Measurements from ENCODE around the gene SCARF2. TPM values are rescaled to one million over a fixed set of nuclear protein-coding genes. Genes with fewer than 3 reads are reported as not detected.
"Not testable (repeated sequence)": the region's sequence is repeated elsewhere in the genome, so short reads cannot be mapped to it uniquely, and the experiment has no call there.

SCARF2 gene
- total RNA-seq, 2 donors from 2014 or later = 3.1 to 3.6 TPM

DNA sequence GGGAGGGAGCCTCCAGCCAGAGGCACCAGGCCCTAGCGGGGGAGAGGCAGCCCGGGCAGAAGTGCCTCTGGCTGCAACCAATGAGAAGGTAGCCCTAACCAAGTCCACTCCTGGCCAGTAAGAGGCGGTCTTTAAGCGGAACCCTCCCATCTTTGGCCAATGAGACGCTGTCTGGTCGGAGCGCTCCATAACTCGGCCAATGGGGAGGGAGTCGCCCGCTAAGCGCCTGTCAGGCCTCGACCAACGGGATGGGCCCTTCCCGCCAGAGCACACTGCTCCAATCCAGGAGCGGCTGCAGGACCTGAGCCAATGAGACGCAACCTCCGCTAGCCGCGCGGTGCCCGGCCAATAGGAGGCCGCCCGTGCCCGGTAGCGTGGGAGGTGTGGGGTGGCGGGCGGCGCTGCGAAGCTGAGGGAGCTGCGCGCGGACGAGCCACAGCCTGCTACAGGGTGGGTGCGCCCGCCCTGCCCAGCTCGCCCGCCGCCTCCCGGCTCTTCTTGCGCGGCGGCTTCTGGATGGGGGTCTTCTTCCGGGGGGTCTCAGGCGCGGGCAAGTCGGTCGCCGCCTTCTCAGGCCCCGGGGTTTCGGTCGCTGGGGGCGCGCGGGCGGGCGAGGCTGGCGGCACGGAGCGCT, 12.6 kb downstream of the SCARF2 start:
- Mint-ChIP-seq H3K27me3 (peaks cover 11% of the 10 kb centered on the region), H3K27ac (no peak overlapping the region), H3K4me1 (peaks cover 10% of the 10 kb centered on the region), H3K36me3 (ENCODE audit: low read depth) (no peaks in the 10 kb centered on the region), H3K4me3 (peak overlapping the region; percentile 72)
- no peaks in the 10 kb centered on the region for H3K9me3 ChIP-seq (ENCODE audit: control insufficient read depth, low read length, poor library complexity, severe bottlenecking)
- no peak for DNase-seq
- ATAC-seq = peak; percentile 19

DNA sequence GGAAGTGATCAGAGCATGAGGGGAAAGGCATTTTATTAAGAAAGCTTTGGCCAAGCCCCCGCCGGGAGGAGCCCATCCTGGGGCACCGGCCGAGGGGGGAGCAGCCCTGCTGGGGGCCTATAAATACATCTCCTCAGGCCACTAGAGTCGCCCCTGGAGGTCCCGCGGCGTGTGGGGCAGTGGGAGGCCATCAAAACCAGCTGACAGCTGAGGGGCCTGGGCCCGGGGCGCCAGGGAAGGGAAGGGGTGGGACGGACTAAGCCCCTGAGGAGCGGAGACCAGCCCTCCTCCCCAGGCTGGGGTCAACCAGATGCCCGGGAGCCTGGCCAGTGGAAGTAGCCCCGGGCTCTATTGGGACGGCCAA, 13.1 kb downstream of the SCARF2 start:
- no peak for DNase-seq
- ATAC-seq = no peak
- no peak overlapping the region for H3K4me3 Mint-ChIP-seq

GRCh38 chr22:20423906-20424551, 13.6 kb downstream of the SCARF2 start:
- no peak overlapping the region for H3K27ac Mint-ChIP-seq
- H3K9me3 ChIP-seq (ENCODE audit: control insufficient read depth, low read length, poor library complexity, severe bottlenecking) = no peaks in the 10 kb centered on the region
- no peaks in the 10 kb centered on the region for H3K36me3 Mint-ChIP-seq (ENCODE audit: low read depth)
- no peak for DNase-seq
- H3K27me3 Mint-ChIP-seq = peaks cover 9% of the 10 kb centered on the region
- peaks cover 9% of the 10 kb centered on the region for H3K4me1 Mint-ChIP-seq
- no peak overlapping the region for H3K4me3 Mint-ChIP-seq
- ATAC-seq = no peak

More for the DNA sequence above, 13.1 kb downstream of the SCARF2 start:
- no peaks in the 10 kb centered on the region for H3K36me3 Mint-ChIP-seq (ENCODE audit: low read depth)
- no peak overlapping the region for H3K27ac Mint-ChIP-seq
- peaks cover 11% of the 10 kb centered on the region for H3K27me3 Mint-ChIP-seq
- H3K4me1 Mint-ChIP-seq = peaks cover 10% of the 10 kb centered on the region
- H3K9me3 ChIP-seq (ENCODE audit: control insufficient read depth, low read length, poor library complexity, severe bottlenecking) = no peaks in the 10 kb centered on the region

GRCh38 chr22:20423008-20423905, 14.4 kb downstream of the SCARF2 start:
- DNase-seq (no peak), ATAC-seq (no peak)
- H3K9me3 ChIP-seq (ENCODE audit: control insufficient read depth, low read length, poor library complexity, severe bottlenecking) = no peaks in the 10 kb centered on the region
- peak overlapping the region; percentile 32 for H3K27ac Mint-ChIP-seq
- no peak overlapping the region for H3K4me3 Mint-ChIP-seq
- H3K27me3 Mint-ChIP-seq = peaks cover 7% of the 10 kb centered on the region
- H3K36me3 Mint-ChIP-seq (ENCODE audit: low read depth) = no peaks in the 10 kb centered on the region
- H3K4me1 Mint-ChIP-seq = peaks cover 6% of the 10 kb centered on the region

GRCh38 chr22:20422271-20423007, 15.2 kb downstream of the SCARF2 start:
- H3K9me3 ChIP-seq (ENCODE audit: control insufficient read depth, low read length, poor library complexity, severe bottlenecking) = no peaks in the 10 kb centered on the region
- Mint-ChIP-seq H3K4me3 (no peak overlapping the region), H3K27me3 (peaks cover 5% of the 10 kb centered on the region), H3K36me3 (ENCODE audit: low read depth) (no peaks in the 10 kb centered on the region), H3K27ac (no peak overlapping the region), H3K4me1 (peaks cover 6% of the 10 kb centered on the region)
- no peak for DNase-seq
- ATAC-seq = no peak

DNA sequence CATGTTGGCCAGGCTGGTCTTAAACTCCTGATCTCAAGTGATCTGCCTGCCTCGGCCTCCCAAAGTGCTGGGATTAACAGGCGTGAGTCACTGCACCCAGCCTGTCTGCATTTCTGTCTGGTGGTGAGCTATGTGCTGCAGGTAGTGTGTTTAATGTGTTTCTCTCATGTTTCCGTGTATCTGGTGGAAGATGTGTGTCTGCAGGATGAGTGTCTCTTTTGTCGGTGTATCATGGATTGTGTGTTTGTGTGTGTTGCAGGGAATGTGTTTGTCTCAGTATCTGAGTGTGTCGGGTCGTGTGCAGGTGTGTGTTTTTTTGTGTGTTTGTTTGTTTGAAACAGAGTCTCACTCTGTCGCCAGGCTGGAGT, 16.1 kb downstream of the SCARF2 start:
- H3K4me3 Mint-ChIP-seq = no peak overlapping the region
- H3K27me3 Mint-ChIP-seq = no peaks in the 10 kb centered on the region
- ATAC-seq (no peak), DNase-seq (no peak)
- H3K4me1 Mint-ChIP-seq = peaks cover 2% of the 10 kb centered on the region
- H3K9me3 ChIP-seq (ENCODE audit: control insufficient read depth, low read length, poor library complexity, severe bottlenecking) = no peaks in the 10 kb centered on the region
- no peaks in the 10 kb centered on the region for H3K36me3 Mint-ChIP-seq (ENCODE audit: low read depth)
- no peak overlapping the region for H3K27ac Mint-ChIP-seq

DNA sequence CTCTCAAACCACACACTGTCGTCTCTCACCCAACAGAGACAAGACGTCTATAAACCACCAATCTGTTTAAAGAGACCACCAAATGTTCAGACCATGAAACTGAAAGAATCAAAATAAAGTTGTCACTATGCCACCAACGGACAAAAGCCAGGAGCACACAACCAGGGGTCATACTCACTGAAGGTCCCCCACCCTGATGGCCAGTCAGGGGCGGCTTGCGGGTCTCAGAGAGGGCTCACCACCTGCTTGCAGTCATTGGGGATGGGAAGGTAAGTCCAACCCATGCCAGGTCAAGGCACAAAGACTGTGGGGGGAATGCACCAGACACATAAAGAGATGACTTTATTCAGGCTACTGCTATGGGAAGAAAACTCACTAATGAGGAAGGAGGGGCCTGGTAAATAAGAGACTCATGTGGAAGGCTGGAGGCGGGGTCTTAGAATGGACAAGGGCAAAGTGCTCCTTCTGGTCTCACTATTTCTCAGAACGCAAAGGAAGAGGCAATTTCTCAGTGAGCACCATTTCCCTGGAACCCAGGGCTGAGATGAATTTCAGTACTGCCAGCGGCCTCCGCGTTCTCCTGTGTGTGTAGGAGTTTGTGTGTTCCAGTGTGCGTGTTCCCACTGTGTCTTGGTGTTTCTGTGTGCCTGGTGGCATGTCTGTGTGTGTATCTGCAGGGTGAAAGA, 17.3 kb downstream of the SCARF2 start:
- DNase-seq (no peak), ATAC-seq (no peak)
- Mint-ChIP-seq H3K4me3 (no peak overlapping the region), H3K27ac (no peak overlapping the region), H3K4me1 (peaks cover 2% of the 10 kb centered on the region), H3K36me3 (ENCODE audit: low read depth) (no peaks in the 10 kb centered on the region), H3K27me3 (no peaks in the 10 kb centered on the region)
- no peaks in the 10 kb centered on the region for H3K9me3 ChIP-seq (ENCODE audit: control insufficient read depth, low read length, poor library complexity, severe bottlenecking)

DNA sequence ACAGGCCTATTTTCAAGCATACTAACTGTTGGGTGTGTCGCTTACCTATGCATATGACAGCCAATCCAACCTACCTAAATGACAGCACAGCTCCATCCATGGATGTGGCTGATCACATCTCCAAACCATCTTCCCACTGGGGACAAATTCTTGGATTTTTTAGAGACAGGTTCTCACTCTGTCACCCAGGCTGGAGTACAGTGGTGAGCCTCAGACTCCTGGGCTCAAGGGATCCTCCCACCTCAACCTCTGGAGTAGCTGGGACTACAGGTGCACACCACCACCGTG, 18.0 kb downstream of the SCARF2 start:
- H3K36me3 Mint-ChIP-seq (ENCODE audit: low read depth) = no peaks in the 10 kb centered on the region
- no peak for DNase-seq
- H3K27ac Mint-ChIP-seq = no peak overlapping the region
- no peak overlapping the region for H3K4me3 Mint-ChIP-seq
- ATAC-seq = no peak
- H3K27me3 Mint-ChIP-seq = no peaks in the 10 kb centered on the region
- H3K4me1 Mint-ChIP-seq = peaks cover 2% of the 10 kb centered on the region
- H3K9me3 ChIP-seq (ENCODE audit: control insufficient read depth, low read length, poor library complexity, severe bottlenecking) = no peaks in the 10 kb centered on the region

DNA sequence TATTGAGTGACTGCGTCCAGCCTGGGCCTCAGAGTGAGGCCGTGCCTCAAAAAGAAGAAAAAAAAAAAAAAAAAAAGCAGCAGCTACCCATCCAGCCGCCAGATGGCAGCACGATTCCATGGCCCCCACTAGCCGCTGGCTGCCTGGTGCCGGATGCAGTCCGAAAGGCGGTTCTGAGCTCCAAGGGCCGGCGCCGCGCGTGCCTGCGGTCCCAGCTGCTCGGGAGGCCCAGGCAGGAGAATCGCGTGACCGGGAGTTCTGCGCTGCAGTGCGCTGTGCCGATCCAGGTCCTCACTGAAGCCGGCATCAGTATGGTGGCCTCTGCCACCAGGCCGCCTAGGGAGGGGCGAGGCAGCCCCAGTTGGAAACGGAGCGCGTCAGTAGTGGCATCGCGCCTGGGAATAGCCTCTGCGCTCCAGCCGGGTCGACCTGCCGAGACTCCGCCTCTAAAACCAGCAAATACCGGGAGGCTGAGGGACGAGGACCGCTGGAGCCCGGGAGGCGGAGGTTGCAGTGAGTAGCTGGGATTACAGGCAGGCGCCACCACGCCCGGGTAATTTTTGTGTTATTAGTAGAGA, 19.3 kb downstream of the SCARF2 start:
- Mint-ChIP-seq H3K27ac (no peak overlapping the region), H3K36me3 (ENCODE audit: low read depth) (no peaks in the 10 kb centered on the region), H3K4me1 (peaks cover 2% of the 10 kb centered on the region), H3K27me3 (no peaks in the 10 kb centered on the region), H3K4me3 (peak overlapping the region; percentile 70)
- DNase-seq (peak; percentile 52 to 66 (median 66)), ATAC-seq (peak; percentile 81)
- no peaks in the 10 kb centered on the region for H3K9me3 ChIP-seq (ENCODE audit: control insufficient read depth, low read length, poor library complexity, severe bottlenecking)

- not testable (repeated sequence) for H3K27me3 Mint-ChIP-seq; DNase-seq; ATAC-seq; H3K4me3 Mint-ChIP-seq; H3K9me3 ChIP-seq (ENCODE audit: control insufficient read depth, low read length, poor library complexity, severe bottlenecking); H3K36me3 Mint-ChIP-seq (ENCODE audit: low read depth); H3K4me1 Mint-ChIP-seq; H3K27ac Mint-ChIP-seq
These were observed 21.9 kb downstream of the SCARF2 start for GRCh38 chr22:20415699-20416098.

- not testable (repeated sequence) for DNase-seq; ATAC-seq; H3K4me3 Mint-ChIP-seq; H3K9me3 ChIP-seq (ENCODE audit: control insufficient read depth, low read length, poor library complexity, severe bottlenecking); H3K4me1 Mint-ChIP-seq; H3K36me3 Mint-ChIP-seq (ENCODE audit: low read depth); H3K27ac Mint-ChIP-seq; H3K27me3 Mint-ChIP-seq
These were observed 22.4 kb downstream of the SCARF2 start for GRCh38 chr22:20415241-20415640.

DNA sequence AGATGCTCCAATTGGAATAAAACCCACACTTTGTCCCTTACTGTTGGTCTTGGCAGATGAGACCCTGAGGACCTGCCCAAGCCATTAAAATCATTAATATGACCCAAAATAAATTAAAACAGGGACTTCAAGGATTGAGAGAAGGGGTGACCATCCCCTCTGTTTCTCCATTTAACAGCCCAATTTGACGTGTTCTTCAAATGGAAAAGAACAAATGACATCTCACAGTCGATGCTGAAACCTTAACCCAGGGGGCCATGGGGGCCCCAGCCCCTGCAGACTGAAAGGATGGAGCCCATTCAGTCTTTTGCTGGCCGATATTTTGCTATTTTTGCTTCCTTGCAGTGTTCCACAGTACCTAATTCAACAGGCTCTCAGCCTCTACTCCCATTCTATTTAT, 23.2 kb downstream of the SCARF2 start:
- ATAC-seq (no peak), DNase-seq (no peak)
- H3K9me3 ChIP-seq (ENCODE audit: control insufficient read depth, low read length, poor library complexity, severe bottlenecking) = no peaks in the 10 kb centered on the region
- H3K4me3 Mint-ChIP-seq = no peak overlapping the region
- H3K4me1 Mint-ChIP-seq = no peaks in the 10 kb centered on the region
- no peaks in the 10 kb centered on the region for H3K36me3 Mint-ChIP-seq (ENCODE audit: low read depth)
- H3K27me3 Mint-ChIP-seq = no peaks in the 10 kb centered on the region
- peak overlapping the region; percentile 19 for H3K27ac Mint-ChIP-seq

Measured in T-helper 17 cell (primary cell).